ENCODE measurements around the gene HAUS7.

Gene HAUS7

GRCh38 chrX:153475751-153476281 is 5.4 kb upstream of the HAUS7 start:
- DNase-seq: no peak

GRCh38 chrX:153475271-153475670 is 4.9 kb upstream of the HAUS7 start:
- no peak for DNase-seq

GRCh38 chrX:153474718-153475117 is 4.3 kb upstream of the HAUS7 start:
- DNase-seq: no peak

GRCh38 chrX:153474266-153474665 is 3.9 kb upstream of the HAUS7 start:
- DNase-seq: no peak

- DNase-seq: no peak
These were observed 2.8 kb upstream of the HAUS7 start for GRCh38 chrX:153473126-153473525.

GRCh38 chrX:153471663-153472280 is 1.4 kb upstream of the HAUS7 start:
- DNase-seq: no peak

- DNase-seq: no peak
These were observed 465 bp downstream of the HAUS7 start for GRCh38 chrX:153469811-153470410.

GRCh38 chrX:153468008-153468580 is 2.3 kb downstream of the HAUS7 start:
- no peak for DNase-seq

- DNase-seq: no peak
These were observed 4.5 kb downstream of the HAUS7 start for GRCh38 chrX:153465691-153466380.

GRCh38 chrX:153464116-153464515 is 6.3 kb downstream of the HAUS7 start:
- DNase-seq: no peak

GRCh38 chrX:153463556-153463955 is 6.8 kb downstream of the HAUS7 start:
- no peak for DNase-seq

GRCh38 chrX:153463031-153463430 is 7.3 kb downstream of the HAUS7 start:
- DNase-seq: no peak

- no peak for DNase-seq
These were observed 8.1 kb downstream of the HAUS7 start for GRCh38 chrX:153462291-153462690.

- DNase-seq: no peak
These were observed 9.6 kb downstream of the HAUS7 start for GRCh38 chrX:153460826-153461225.

GRCh38 chrX:153459986-153460385 is 10.4 kb downstream of the HAUS7 start:
- DNase-seq: no peak

- no peak for DNase-seq
These were observed 11.9 kb downstream of the HAUS7 start for GRCh38 chrX:153458476-153458875.

- DNase-seq: no peak
These were observed 12.4 kb downstream of the HAUS7 start for GRCh38 chrX:153457827-153458466.

- DNase-seq: no peak
These were observed 13.1 kb downstream of the HAUS7 start for GRCh38 chrX:153457136-153457825.

GRCh38 chrX:153456704-153457103 is 13.7 kb downstream of the HAUS7 start:
- no peak for DNase-seq

- DNase-seq: no peak
These were observed 14.2 kb downstream of the HAUS7 start for GRCh38 chrX:153456161-153456560.

GRCh38 chrX:153455571-153455970 is 14.8 kb downstream of the HAUS7 start:
- no peak for DNase-seq

GRCh38 chrX:153454901-153455550 is 15.3 kb downstream of the HAUS7 start:
- DNase-seq: no peak

Data from SHP77 treated with DMSO at 0.1 percent for 48 hours (cell line).